Kasumi-1 (cell line): ENCODE measurements around the gene BPHL.
"Not testable (repeated sequence)": the region's sequence is repeated elsewhere in the genome, so short reads cannot be mapped to it uniquely, and the experiment has no call there.

Experiments
- DNase-seq, 2 experiments: peaks; one replicate each; lab custom pipeline; 2025; lab: John Stamatoyannopoulos, UW

BPHL gene

GRCh38 chr6:3118353-3119039 is at the start of gene BPHL:
BPHL (plus strand) TSS chr6:3118711; CDS start chr6:3118741, 30 bp downstream.
- peak; percentile 82 to 83 for DNase-seq

- no peak for DNase-seq
Observed at GRCh38 chr6:3071568-3071967, 46.9 kb upstream of the BPHL start.

GRCh38 chr6:3072798-3073197 is 45.7 kb upstream of the BPHL start:
- no peak for DNase-seq

GRCh38 chr6:3073382-3073781 is 45.1 kb upstream of the BPHL start:
- no peak for DNase-seq

- no peak for DNase-seq
Observed at GRCh38 chr6:3075772-3076113, 42.8 kb upstream of the BPHL start.

- DNase-seq, result no peak
Observed at GRCh38 chr6:3076320-3076719, 42.2 kb upstream of the BPHL start.

- DNase-seq, result no peak
Observed at GRCh38 chr6:3077430-3077829, 41.1 kb upstream of the BPHL start.

- DNase-seq, result not testable (repeated sequence)
Observed at GRCh38 chr6:3078952-3079351, 39.6 kb upstream of the BPHL start.

- DNase-seq, result no peak
Observed at GRCh38 chr6:3079682-3080081, 38.8 kb upstream of the BPHL start.

GRCh38 chr6:3081960-3082359 is 36.6 kb upstream of the BPHL start:
- peak; percentile 86 to 92 for DNase-seq

GRCh38 chr6:3085074-3085473 is 33.4 kb upstream of the BPHL start:
- DNase-seq, result no peak

GRCh38 chr6:3086282-3086946 is 32.1 kb upstream of the BPHL start:
- no peak for DNase-seq

GRCh38 chr6:3088446-3088845 is 30.1 kb upstream of the BPHL start:
- DNase-seq, result no peak

GRCh38 chr6:3088968-3089367 is 29.5 kb upstream of the BPHL start:
- no peak for DNase-seq

GRCh38 chr6:3090013-3090412 is 28.5 kb upstream of the BPHL start:
- no peak for DNase-seq

GRCh38 chr6:3094815-3095214 is 23.7 kb upstream of the BPHL start:
- no peak for DNase-seq

GRCh38 chr6:3102875-3103274 is 15.6 kb upstream of the BPHL start:
- no peak for DNase-seq

- no peak for DNase-seq
Observed at GRCh38 chr6:3108746-3109414, 9.6 kb upstream of the BPHL start.

- DNase-seq, result no peak
Observed at GRCh38 chr6:3109761-3110160, 8.8 kb upstream of the BPHL start.

GRCh38 chr6:3114377-3114776 is 4.1 kb upstream of the BPHL start:
- DNase-seq, result no peak

- peak; percentile 63 to 73 for DNase-seq
Observed at GRCh38 chr6:3117912-3118352, 579 bp upstream of the BPHL start.

- DNase-seq, result peak in 1 of 2 experiments; percentile 58
Observed at GRCh38 chr6:3119040-3119723, 671 bp downstream of the BPHL start.

- no peak for DNase-seq
Observed at GRCh38 chr6:3120765-3121089, 2.2 kb downstream of the BPHL start.
